KMS-11 (cell line): ENCODE data around the gene FER.

Experiments used
- H2AFZ ChIP-seq: fragments of 200-600 bp; sonication (generic); 2 replicates; pipeline ENCODE4 v1.6.1; 2016; ENCODE audit warnings: antibody characterized with exemption, mixed run types, low read depth
- H3K27ac ChIP-seq: fragments of 200-600 bp; sonication (generic); 2 replicates; pipeline ENCODE4 v1.6.1; 2016; ENCODE audit warnings: mild to moderate bottlenecking, mixed run types
- H3K27me3 ChIP-seq: fragments of 200-600 bp; sonication (generic); 2 replicates; pipeline ENCODE4 v1.6.1; 2017; ENCODE audit warnings: mild to moderate bottlenecking, low read depth, mixed run types, moderate library complexity; ENCODE audit not compliant: insufficient read depth
- H3K36me3 ChIP-seq: fragments of 200-600 bp; sonication (generic); 2 replicates; pipeline ENCODE4 v1.6.1; 2017; ENCODE audit warnings: mild to moderate bottlenecking, mixed run types; ENCODE audit not compliant: insufficient read depth
- H3K4me1 ChIP-seq: fragments of 200-600 bp; sonication (generic); 2 replicates; pipeline ENCODE4 v1.6.1; 2016; ENCODE audit warnings: mild to moderate bottlenecking, low read depth, mixed run types; ENCODE audit not compliant: poor library complexity, severe bottlenecking
- H3K4me2 ChIP-seq: fragments of 200-600 bp; sonication (generic); 2 replicates; pipeline ENCODE4 v1.7.0; 2016; ENCODE audit warnings: mild to moderate bottlenecking, mixed run types
- H3K4me3 ChIP-seq: fragments of 200-600 bp; sonication (generic); IDR thresholded peaks from 2 replicates; pipeline ENCODE4 v1.6.1; 2017; ENCODE audit warnings: low read depth, low read length, mixed read lengths; ENCODE audit not compliant: insufficient read depth
- H3K79me2 ChIP-seq: fragments of 200-600 bp; sonication (generic); 2 replicates; pipeline ENCODE4 v1.6.1; 2016; ENCODE audit warnings: low read depth, mixed run types; ENCODE audit not compliant: insufficient read depth
- H3K9ac ChIP-seq: fragments of 200-600 bp; sonication (generic); 2 replicates; pipeline ENCODE4 v1.6.1; 2016; ENCODE audit warnings: mild to moderate bottlenecking, mixed run types
- H4K20me1 ChIP-seq: fragments of 200-600 bp; sonication (generic); 2 replicates; pipeline ENCODE4 v1.6.1; 2016; ENCODE audit warnings: mild to moderate bottlenecking, mixed run types; ENCODE audit not compliant: insufficient read depth
- CTCF ChIP-seq: fragments of 200-600 bp; sonication (generic); conservative IDR thresholded peaks from 2 replicates; pipeline ENCODE4 v1.6.1; 2017; ENCODE audit warnings: low read depth, mild to moderate bottlenecking, antibody characterized with exemption, low read length, moderate library complexity, mixed read lengths

The FER gene

GRCh38 chr5:108911055-108911454 is 163.4 kb downstream of the FER start:
- no peak overlapping the region for H2AFZ ChIP-seq
- H4K20me1 ChIP-seq, result no peaks in the 10 kb centered on the region
- TF ChIP-seq CTCF, result no peak
- no peaks in the 10 kb centered on the region for H3K79me2 ChIP-seq
- no peaks in the 10 kb centered on the region for H3K27me3 ChIP-seq
- H3K4me3 ChIP-seq, result no peak overlapping the region
- H3K4me2 ChIP-seq, result no peak overlapping the region
- H3K9ac ChIP-seq, result no peak overlapping the region
- H3K36me3 ChIP-seq, result no peaks in the 10 kb centered on the region
- H3K4me1 ChIP-seq, result no peaks in the 10 kb centered on the region
- no peak overlapping the region for H3K27ac ChIP-seq

- no peaks in the 10 kb centered on the region for H3K4me1 ChIP-seq
Measured at GRCh38 chr5:108917596-108917995, 169.9 kb downstream of the FER start.

GRCh38 chr5:108919591-108920326 is 172.1 kb downstream of the FER start:
- H3K4me1 ChIP-seq, result no peaks in the 10 kb centered on the region
- H2AFZ ChIP-seq, result no peak overlapping the region
- H3K27ac ChIP-seq, result no peak overlapping the region
- no peaks in the 10 kb centered on the region for H3K36me3 ChIP-seq
- H3K4me2 ChIP-seq, result no peak overlapping the region
- H3K9ac ChIP-seq, result no peak overlapping the region
- H3K79me2 ChIP-seq, result no peaks in the 10 kb centered on the region
- peak; percentile 42; the same call in 1 of the 2 replicates for TF ChIP-seq CTCF
- no peak overlapping the region for H3K4me3 ChIP-seq
- no peaks in the 10 kb centered on the region for H4K20me1 ChIP-seq
- no peaks in the 10 kb centered on the region for H3K27me3 ChIP-seq

More at GRCh38 chr5:108917596-108917995, 169.9 kb downstream of the FER start:
- no peak overlapping the region for H3K4me3 ChIP-seq
- H2AFZ ChIP-seq, result no peak overlapping the region
- no peak overlapping the region for H3K9ac ChIP-seq
- no peaks in the 10 kb centered on the region for H4K20me1 ChIP-seq
- TF ChIP-seq CTCF, result no peak
- H3K27ac ChIP-seq, result no peak overlapping the region
- no peaks in the 10 kb centered on the region for H3K79me2 ChIP-seq
- no peaks in the 10 kb centered on the region for H3K36me3 ChIP-seq
- no peak overlapping the region for H3K4me2 ChIP-seq
- H3K27me3 ChIP-seq, result no peaks in the 10 kb centered on the region

- Histone ChIP-seq H3K27ac (peak overlapping the region; percentile 49; the same call in 1 of the 2 replicates), H3K9ac (peak overlapping the region; percentile 59; the same call in 1 of the 2 replicates), H3K4me1 (peaks cover 8% of the 10 kb centered on the region), H2AFZ (peak overlapping the region; percentile 68), H3K4me2 (peak overlapping the region; percentile 78), H3K36me3 (no peaks in the 10 kb centered on the region), H3K79me2 (peaks cover 24% of the 10 kb centered on the region; the same call in 1 of the 2 replicates), H3K4me3 (peak overlapping the region; percentile 52), H3K27me3 (no peaks in the 10 kb centered on the region), H4K20me1 (no peaks in the 10 kb centered on the region)
- peak; percentile 58 for TF ChIP-seq CTCF
Measured at GRCh38 chr5:108924457-108924961, 176.8 kb downstream of the FER start.
